ENCODE data around the gene PTDSS2.
"Not testable (repeated sequence)": the region's sequence is repeated elsewhere in the genome, so short reads cannot be mapped to it uniquely, and the experiment has no call there.

Gene PTDSS2

GRCh38 chr11:413120-414081 is 36.7 kb upstream of the PTDSS2 start:
- DNase-seq (ENCODE audit: low read depth), result no peak

GRCh38 chr11:414318-414857 is 35.7 kb upstream of the PTDSS2 start:
- DNase-seq (ENCODE audit: low read depth), result no peak

- DNase-seq (ENCODE audit: low read depth), result no peak
These were observed 34.4 kb upstream of the PTDSS2 start for GRCh38 chr11:415640-416041.

- DNase-seq (ENCODE audit: low read depth), result no peak
These were observed 33.9 kb upstream of the PTDSS2 start for GRCh38 chr11:416051-416756.

- no peak for DNase-seq (ENCODE audit: low read depth)
These were observed 33.1 kb upstream of the PTDSS2 start for GRCh38 chr11:416757-417621.

- no peak for DNase-seq (ENCODE audit: low read depth)
These were observed 32.3 kb upstream of the PTDSS2 start for GRCh38 chr11:417652-418342.

- no peak for DNase-seq (ENCODE audit: low read depth)
These were observed 31.5 kb upstream of the PTDSS2 start for GRCh38 chr11:418343-419247.

- no peak for DNase-seq (ENCODE audit: low read depth)
These were observed 30.7 kb upstream of the PTDSS2 start for GRCh38 chr11:419248-420005.

GRCh38 chr11:420054-420910 is 29.8 kb upstream of the PTDSS2 start:
- no peak for DNase-seq (ENCODE audit: low read depth)

GRCh38 chr11:420911-421321 is 29.2 kb upstream of the PTDSS2 start:
- DNase-seq (ENCODE audit: low read depth), result no peak

GRCh38 chr11:422249-422656 is 27.8 kb upstream of the PTDSS2 start:
- no peak for DNase-seq (ENCODE audit: low read depth)

GRCh38 chr11:424232-424631 is 25.8 kb upstream of the PTDSS2 start:
- no peak for DNase-seq (ENCODE audit: low read depth)

GRCh38 chr11:424766-425165 is 25.3 kb upstream of the PTDSS2 start:
- not testable (repeated sequence) for DNase-seq (ENCODE audit: low read depth)

GRCh38 chr11:425301-425700 is 24.8 kb upstream of the PTDSS2 start:
- DNase-seq (ENCODE audit: low read depth), result no peak

- no peak for DNase-seq (ENCODE audit: low read depth)
These were observed 23.2 kb upstream of the PTDSS2 start for GRCh38 chr11:426851-427250.

- DNase-seq (ENCODE audit: low read depth), result no peak
These were observed 21.8 kb upstream of the PTDSS2 start for GRCh38 chr11:428295-428694.

GRCh38 chr11:429391-429790 is 20.7 kb upstream of the PTDSS2 start:
- no peak for DNase-seq (ENCODE audit: low read depth)

- no peak for DNase-seq (ENCODE audit: low read depth)
These were observed 20.1 kb upstream of the PTDSS2 start for GRCh38 chr11:429931-430456.

Measured in stimulated activated CD8-positive, alpha-beta memory T cell treated with anti-CD3 and anti-CD28 coated beads, Interleukin-12 subunit alpha, Interleukin-12 subunit beta, amount 100 ng/mL, for 4 hours (primary cell).